NCI-H524 (cell line): ENCODE measurements around the gene TAAR8.
A peak's percentile ranks its signal among the peaks of the same experiment; 100 is the strongest.
"Not testable (repeated sequence)": the region's sequence is repeated elsewhere in the genome, so short reads cannot be mapped to it uniquely, and the experiment has no call there.

Experiments
- DNase-seq, 2 experiments: peaks; one replicate each; lab custom pipeline; 2025; lab: John Stamatoyannopoulos, UW

TAAR8 gene

DNA sequence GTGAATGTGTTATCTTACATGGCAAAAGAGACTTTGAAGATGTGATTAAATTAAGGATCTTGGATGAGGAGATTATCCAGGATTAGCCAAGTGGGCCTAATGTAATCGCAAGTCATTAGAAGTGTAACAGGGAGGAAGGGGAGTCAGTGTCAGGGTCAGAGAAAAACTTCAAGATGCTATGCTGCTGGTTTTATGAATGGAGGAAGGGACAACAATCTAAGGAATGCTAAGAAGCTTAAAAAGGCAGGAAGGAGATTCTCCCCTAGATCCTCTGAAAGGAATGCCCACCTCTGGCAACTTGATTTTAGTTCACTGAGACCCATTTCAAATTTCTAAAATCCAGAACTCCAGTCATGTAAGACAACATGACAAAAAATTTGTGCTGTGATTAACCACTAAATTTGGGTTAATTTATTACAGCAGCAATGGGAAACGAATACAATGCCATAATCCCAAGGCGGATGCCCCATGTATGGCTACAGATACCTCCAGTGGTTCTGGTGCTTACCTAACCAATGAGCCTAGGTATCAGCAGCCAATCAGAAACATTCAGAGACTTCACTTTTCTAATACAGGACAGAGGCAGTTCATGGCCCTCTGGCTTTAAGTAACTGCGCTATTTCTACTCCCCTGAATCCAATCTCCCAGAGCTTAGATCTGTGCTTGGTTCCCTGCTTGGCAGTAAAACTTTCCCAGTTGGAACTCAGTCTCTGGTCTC lies 3.6 kb upstream of the TAAR8 start:
- DNase-seq: peak in 1 of 2 experiments; percentile 62

DNA sequence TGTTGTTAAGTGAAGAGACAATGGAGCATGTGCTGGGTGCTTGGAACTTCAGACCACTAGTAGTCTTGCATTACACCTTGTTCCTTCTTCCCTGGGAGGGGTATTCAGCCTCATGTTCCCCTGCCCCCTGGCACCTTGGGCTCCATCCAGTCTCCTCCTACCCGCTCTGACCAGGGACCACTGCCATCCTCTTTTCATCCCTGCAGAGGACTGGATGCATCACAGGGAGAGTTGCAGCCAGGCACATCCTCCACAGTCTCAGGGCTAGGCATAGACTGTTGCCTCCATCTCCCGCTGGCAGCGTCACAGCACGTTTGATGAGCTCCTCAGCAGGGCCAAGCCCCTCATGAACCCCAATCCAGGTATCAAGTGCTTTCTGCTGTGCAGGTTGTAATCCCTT lies 1.3 kb upstream of the TAAR8 start:
- no peak for DNase-seq

DNA sequence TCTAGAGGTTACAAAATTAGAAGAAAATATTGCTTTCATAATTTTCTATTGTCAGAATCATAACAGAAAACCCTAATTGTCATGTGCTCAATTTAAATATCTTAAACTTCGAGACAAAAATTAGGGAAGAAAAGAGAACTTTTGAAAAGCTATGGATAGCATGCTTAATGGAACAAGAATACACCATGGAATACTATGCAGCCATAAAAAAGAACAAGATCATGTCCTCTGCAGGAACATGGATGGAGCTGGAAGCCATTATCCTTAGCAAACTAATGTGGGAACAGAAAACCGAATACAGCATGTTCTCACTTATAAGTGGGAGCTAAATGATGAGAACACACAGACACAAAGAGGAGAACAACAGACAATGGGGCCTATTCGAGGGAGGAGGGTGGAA lies 7.6 kb downstream of the TAAR8 start:
- DNase-seq: not testable (repeated sequence)

DNA sequence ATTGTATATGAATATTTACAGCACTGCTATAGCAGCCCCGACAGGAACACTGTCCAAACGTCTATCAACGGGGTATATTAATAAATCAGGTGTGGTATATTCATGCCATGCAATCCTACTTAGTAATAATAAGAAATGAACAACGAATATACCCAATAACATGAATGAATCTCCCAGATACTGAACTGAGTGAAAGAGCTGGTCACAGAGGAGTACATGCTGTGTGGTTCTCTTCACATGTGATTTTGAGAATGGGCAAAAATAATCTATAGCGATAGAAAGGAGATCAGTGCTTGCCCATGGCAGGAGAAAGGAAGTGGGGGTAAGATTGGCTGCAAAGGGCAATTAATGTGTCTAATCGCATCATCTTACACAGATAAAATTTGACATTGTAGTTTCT lies 13.9 kb downstream of the TAAR8 start:
- DNase-seq: no peak

DNA sequence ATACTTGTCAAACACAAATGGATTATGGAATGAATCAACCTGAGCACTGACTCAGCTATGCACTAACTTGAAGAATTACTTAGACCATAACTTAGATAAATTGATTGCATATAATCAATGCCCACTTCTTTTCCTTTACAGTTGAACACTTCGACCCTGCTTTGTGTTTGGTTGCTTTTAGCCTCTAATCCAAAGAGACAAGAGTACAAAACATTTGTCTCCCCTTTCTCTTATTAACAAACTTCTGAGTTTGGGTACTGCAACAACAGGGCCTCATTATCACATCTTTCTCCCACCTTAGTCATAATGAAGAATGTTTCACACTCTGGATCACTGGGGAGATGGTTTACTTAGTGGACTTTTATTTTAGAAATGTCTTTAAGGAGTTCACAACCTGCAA lies 15.1 kb downstream of the TAAR8 start:
- no peak for DNase-seq

DNA sequence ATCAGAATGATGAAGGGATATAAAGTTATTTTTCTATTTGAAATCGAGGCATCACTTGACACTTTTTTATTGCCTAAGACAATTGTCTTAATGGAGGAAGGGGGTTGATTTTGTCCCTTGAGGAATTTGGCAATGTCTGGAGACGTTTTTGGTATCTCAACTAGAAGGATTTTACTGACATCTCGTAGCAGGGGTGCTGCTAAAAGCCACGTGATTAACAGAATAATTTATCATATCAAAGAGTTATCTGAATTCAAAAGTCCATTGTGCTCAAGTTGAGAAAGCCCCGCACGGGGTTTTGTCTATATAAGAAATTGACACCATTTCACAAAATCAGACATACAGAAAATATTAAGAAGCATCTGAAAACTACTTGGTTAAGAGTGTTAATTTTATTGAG lies 16.1 kb downstream of the TAAR8 start:
- no peak for DNase-seq

DNA sequence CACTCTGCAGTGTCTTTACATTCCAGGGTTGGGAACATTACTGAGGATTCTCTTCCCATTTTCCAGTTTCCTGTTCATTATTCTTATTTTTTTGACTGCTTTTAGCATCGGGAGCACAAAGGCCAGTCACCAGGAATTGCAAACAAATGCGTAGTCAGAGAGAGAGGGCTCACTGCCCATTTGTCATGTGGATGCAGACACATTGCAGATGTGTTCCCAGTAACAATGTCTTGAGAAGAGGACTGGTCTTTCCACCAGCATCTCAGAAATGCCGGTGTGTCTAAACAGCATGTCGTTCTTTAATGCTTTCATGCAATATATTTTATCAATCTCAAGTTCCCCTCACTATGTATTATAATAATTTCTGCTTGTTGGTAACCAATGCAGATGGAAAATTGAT lies 16.7 kb downstream of the TAAR8 start:
- no peak for DNase-seq

DNA sequence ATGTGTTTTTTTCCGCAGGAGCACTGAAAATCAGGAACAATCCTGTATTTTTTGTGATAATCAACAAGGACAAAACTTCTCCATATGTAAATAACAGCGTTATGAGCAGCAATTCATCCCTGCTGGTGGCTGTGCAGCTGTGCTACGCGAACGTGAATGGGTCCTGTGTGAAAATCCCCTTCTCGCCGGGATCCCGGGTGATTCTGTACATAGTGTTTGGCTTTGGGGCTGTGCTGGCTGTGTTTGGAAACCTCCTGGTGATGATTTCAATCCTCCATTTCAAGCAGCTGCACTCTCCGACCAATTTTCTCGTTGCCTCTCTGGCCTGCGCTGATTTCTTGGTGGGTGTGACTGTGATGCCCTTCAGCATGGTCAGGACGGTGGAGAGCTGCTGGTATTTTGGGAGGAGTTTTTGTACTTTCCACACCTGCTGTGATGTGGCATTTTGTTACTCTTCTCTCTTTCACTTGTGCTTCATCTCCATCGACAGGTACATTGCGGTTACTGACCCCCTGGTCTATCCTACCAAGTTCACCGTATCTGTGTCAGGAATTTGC lies 17.8 kb downstream of the TAAR8 start, which contains the start of gene TAAR6:
TAAR6 (plus strand) TSS at position 102 of the 557 bp plus-strand sequence; CDS start at position 102, 0 bp downstream.
- DNase-seq: no peak

DNA sequence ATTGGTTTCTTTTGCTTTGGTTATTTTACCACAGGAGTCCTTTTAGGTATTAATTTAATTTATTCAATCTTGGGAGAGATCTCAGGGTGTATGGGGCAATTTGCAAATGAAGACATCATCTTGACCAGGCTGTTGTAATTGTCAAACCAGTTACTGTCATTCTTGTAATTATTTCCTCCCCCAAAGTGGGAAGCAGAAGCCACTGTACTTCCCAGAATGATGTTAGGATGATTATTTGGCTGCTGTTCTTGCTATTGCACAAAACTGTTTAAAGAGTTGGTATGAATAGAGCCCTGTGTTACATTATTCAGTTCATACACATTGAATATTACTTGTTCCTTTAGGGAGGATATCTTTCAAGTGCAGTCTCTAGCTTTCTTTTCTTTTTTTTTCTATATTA lies 19.3 kb downstream of the TAAR8 start:
- no peak for DNase-seq

DNA sequence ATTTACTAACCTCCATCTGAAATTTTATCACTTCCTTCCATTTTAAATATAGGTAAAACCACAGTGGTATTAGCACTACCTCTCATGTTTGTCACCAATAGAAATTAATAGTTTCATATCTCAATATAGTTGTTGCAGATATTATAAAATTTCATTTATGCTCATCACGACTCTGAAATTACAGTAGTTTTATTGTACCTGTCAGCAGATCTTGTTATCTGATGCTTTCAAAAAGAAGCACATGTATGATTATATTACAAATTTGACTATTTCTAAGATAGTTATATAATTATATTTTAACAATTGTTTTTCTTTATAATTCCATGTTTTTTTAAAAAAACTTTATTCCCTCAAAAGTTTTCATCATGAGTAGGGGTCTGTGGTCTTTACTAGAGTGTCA lies 32.2 kb downstream of the TAAR8 start:
- DNase-seq: no peak

DNA sequence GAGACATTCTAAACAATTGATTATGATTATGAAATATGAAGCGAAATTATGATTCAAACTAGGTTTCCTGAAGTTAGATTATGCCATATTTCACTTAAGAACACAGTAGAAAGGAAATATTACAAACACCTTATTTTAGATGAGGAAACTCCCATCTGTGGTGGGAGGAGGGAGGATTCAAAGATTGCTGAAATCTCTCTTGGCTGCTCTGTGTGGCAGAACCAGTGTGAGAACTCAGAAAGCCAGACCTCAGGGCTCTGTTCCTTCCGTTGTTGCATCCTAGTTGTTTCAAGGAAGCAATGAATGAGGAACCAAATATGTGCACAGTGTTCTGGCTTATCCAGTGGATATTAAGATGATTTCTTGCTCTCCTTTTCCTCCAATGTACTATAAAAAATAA lies 35.0 kb downstream of the TAAR8 start:
- no peak for DNase-seq

DNA sequence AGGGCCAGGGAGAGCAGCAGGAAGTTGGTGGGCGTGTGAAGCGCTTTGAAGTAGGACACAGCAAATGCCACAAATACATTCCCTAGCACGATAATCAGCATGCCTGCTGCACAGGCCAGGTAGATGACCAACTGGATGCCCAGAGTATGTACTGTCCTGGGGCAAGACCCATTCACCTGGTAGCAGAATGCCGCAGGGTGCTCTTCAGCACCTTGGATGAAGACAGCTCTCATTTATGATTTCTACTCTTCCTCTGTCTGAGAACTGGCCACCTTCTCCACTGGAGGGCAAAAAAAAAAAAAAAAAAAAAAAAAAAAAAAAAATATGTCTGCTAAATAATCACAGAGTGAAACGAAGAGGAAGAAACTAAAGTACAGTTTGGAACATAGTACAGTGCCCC lies 37.0 kb downstream of the TAAR8 start, which contains the start of gene TAAR5:
TAAR5 (minus strand) TSS at position 288 of the 400 bp plus-strand sequence; CDS start at position 233, 55 bp downstream.
- no peak for DNase-seq

DNA sequence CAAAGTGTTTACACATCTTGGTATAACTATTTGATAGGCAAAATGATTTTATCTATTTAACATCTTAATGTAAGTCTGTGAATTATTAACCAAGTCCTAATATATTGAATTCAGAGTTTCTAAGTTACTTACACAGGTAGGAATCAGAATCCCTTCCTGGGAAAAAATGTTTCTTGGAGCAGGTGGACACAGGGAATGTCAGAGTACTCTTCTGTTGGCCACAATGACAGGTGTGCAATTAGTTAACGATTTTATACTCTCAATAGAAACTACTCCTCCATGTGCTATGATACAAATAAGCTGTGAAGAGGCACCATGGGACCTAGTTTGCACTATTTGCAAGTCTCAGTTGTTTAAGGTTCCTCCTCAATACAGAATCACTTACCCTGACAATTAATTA lies 37.9 kb downstream of the TAAR8 start:
- DNase-seq: peak in 1 of 2 experiments; percentile 19

DNA sequence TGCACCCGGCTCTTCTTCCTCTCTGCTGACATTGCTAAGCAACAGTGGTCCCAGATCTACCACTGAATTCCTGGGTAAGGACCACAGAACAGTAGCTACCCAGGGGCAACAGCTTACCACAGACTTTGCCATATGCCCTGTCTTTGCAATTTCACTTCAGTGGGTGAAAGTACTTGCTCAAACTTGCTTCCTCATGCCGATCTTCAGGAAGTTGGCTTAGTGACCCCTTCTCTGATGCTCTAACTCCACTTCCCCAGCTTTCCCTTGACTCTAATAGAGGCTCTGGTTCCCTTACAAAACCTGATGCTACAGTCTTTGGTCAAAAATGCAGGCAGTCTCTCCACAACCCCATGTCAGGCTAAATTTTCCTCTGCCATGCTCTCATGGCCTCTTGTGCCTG lies 40.4 kb downstream of the TAAR8 start:
- no peak for DNase-seq

DNA sequence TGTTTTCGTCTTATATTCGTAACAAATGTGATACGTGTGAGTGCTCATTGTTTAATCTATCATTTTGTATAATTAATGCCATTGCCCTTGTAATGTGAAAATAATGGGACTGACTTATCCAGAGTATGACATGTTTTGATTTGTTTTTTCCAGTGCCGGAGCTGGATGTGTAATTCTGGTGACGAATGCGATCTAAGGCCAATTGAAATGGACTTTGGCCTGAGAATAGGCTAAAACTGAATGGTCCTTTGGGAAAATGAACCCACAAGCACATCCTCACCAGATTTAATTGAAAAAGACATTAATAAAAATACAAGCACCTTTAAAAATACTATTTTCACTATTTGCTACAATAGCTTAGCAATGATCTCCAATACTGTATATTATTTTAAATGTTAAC lies 43.7 kb downstream of the TAAR8 start:
- no peak for DNase-seq

DNA sequence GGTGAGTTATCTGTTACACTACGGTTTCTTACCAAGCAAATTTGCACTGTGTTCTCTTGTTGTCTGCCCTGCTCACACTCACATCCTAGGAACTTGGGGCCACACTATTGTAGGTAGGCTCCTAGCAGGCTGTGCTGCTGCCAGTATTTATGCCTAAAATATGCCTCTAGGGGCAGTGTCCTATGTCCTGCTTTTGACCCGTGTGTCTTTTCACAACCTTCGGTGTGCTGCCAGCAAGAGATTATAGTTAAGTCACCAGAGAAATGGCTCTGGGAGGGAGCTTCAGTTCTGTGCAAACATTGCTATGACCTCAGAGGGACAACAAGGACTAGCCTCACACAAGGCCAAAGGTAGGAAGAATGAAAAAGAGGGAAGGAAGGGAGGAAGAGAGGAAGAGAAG lies 46.0 kb downstream of the TAAR8 start:
- DNase-seq: peak; percentile 27 to 57

DNA sequence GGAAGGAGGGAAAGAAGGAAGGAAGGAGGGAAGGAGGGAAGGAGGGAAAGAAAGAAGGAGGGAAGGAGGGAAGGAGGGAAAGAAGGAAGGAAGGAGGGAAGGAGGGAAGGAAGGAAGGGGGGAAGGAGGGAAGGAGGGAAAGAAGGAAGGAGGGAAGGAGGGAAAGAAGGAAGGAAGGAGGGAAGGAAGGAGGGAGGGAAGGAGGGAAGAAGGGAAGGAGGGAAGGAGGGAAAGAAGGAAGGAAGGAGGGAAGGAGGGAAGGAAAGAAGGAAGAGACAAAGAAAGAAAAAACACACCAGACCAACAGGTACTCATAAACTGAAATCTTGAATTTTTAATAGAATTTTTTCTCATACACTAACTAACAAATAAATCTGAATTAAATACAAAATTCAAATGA lies 48.4 kb downstream of the TAAR8 start:
- DNase-seq: not testable (repeated sequence)
